Heart right ventricle (tissue), 16 donors: ENCODE results near the gene BPIFA3. TPM values are rescaled to one million over a fixed set of nuclear protein-coding genes. Genes with fewer than 3 reads are reported as not detected.

Source experiments
- ATAC-seq, 8 donors: fragments of 200-7000 bp; cut with Tn5 transposase; one replicate each; pipeline ENCODE4 v1.9.1; 2020; ENCODE audit warnings: mild to moderate bottlenecking in 8 of 8, moderate library complexity in 8 of 8, moderate number of reproducible peaks in 1 of 8
- DNase-seq, 2 donors: peaks; one replicate each; pipeline ENCODE4 v3.0.0-alpha.2; 2020
- H3K27ac ChIP-seq, 10 donors: fragments of 200-600 bp; sonication (generic) in 2 of 10; one replicate each; pipeline versions ENCODE4 v1.5.0 to v1.8.0; 2020 to 2022; ENCODE audit warnings: mild to moderate bottlenecking in 3 of 10
- H3K27me3 ChIP-seq, 7 donors: fragments of 200-600 bp; one replicate each; pipeline ENCODE4 v1.8.0; 2021 to 2022; ENCODE audit warnings: mild to moderate bottlenecking in 2 of 7
- H3K36me3 ChIP-seq, 9 donors: fragments of 200-600 bp; sonication (generic) in 1 of 9; one replicate each; pipeline versions ENCODE4 v1.5.0 to v1.8.0; 2020 to 2022; ENCODE audit warnings: mild to moderate bottlenecking in 2 of 9
- H3K4me1 ChIP-seq, 9 donors: fragments of 200-600 bp; sonication (generic) in 1 of 9; one replicate each; pipeline versions ENCODE4 v1.5.0 to v1.8.0; 2020 to 2022; ENCODE audit warnings: mild to moderate bottlenecking in 4 of 9
- H3K4me3 ChIP-seq, 10 donors: fragments of 200-600 bp; sonication (generic) in 2 of 10; one replicate each; pipeline versions ENCODE4 v1.5.0 to v1.8.0; 2020 to 2022; ENCODE audit warnings: mild to moderate bottlenecking in 7 of 10, moderate library complexity in 2 of 10
- H3K9me3 ChIP-seq, 11 donors: fragments of 200-600 bp in 10 of 11; sonication (generic) in 2 of 11; one replicate each; pipeline versions ENCODE4 v1.5.0 to v1.8.0; 2013 to 2022; ENCODE audit warnings: mild to moderate bottlenecking in 2 of 11, control low read depth in 1 of 11, moderate library complexity in 1 of 11
- WGBS, 2 donors: extraction: QIAGEN DNeasy Blood & Tissue Kit; methylation state at CpG; one replicate each; pipeline ENCODE4 v1.1.7; 2013; ENCODE audit warnings: inconsistent platforms in 1 of 2; 5-methylcytosine and 5-hydroxymethylcytosine counted together
- intact Hi-C, 10 donors: fragments of 100-400 bp; cut with DNase I; formaldehyde crosslinking; loops; one replicate each; pipeline versions ENCODE4 v1.11.1 to v1.14.2; 2022
- polyA plus RNA-seq, 2 donors: library from polyadenylated mRNA; stranded (reverse); fragments of 200-250 nt; gene quantifications; one replicate each; pipeline ENCODE4 v1.2.3, GENCODE V29; 2013
- total RNA-seq, 10 donors: library from RNA; stranded (reverse); fragmentation: NEBNext Ultra II Directional in 3 of 10; extraction: Animal tissue kit (Norgen Biotek cat#: 25700) in 3 of 10; gene quantifications; one replicate each; pipeline versions ENCODE4 v1.2.1 to v1.2.4, GENCODE V29; 2021 to 2023
- TF ChIP-seq, protein P1 (sequence below), 9 donors: fragments of 200-600 bp; sonication (generic) in 2 of 9; IDR thresholded peaks; one replicate each; pipeline versions ENCODE4 v1.5.0 to v1.8.0; 2021 to 2022; ENCODE audit warnings: antibody characterized with exemption in 9 of 9, mild to moderate bottlenecking in 5 of 9, moderate library complexity in 1 of 9
- donor health status: Arrhythmogenic right ventricular cardiomyopathy.
- donor health status: ischemic (EF 13 %, LVEDD 7.1; RV severe dilation, severe dysfunction).
- donor health status: healthy with polysubstance abuse.
- donor health status: DM: no; HTN: yes; CAD: no.
- donor health status: DM: no; HTN: no; CAD: no.
- donor health status: ischemic (EF 25% LVEDD 6.9; RV normal size, moderate dysfunction).
- donor health status: ischemic (EF 25% LVEDD 5.7; RV mildly dilated, moderate dysfunction).
- donor health status: healthy.
- donor health status: DM: yes; HTN: yes; CAD: no.
- donor health status: Ischemic cardiomyopathy.
- donor health status: ischemic (EF 35%, LVEDD 5.7; RV mildly dilated, moderate dysfunction).
- donor health status: nonischemic (EF 11% LVEDD 7.7; RV severe dilation, severe dysfunction).
- donor health status: DM: yes; HTN: yes; CAD: no.
- donor health status: PGD.
- donor health status: ischemic (EF 29% LVEDD 5.4; RV normal size, mild dysfunction).
- donor health status: nonischemic (EF 23%, LVEDD 6.1; RV moderate dilation, normal function).

Gene BPIFA3
- total and polyA plus RNA-seq, 12 donors: not detected

- Histone ChIP-seq H3K27ac (no peak overlapping the region), H3K27me3 (no peaks in the 10 kb centered on the region), H3K9me3 (no peaks in the 10 kb centered on the region), H3K4me3 (no peak overlapping the region), H3K4me1 (no peaks in the 10 kb centered on the region), H3K36me3 (no peaks in the 10 kb centered on the region)
- intact Hi-C loops: no loop called here
- 93% methylated on average over 1 of the region's 1 CpG for WGBS, 2 donors
- ATAC-seq: no peak
- TF ChIP-seq, protein P1, sequence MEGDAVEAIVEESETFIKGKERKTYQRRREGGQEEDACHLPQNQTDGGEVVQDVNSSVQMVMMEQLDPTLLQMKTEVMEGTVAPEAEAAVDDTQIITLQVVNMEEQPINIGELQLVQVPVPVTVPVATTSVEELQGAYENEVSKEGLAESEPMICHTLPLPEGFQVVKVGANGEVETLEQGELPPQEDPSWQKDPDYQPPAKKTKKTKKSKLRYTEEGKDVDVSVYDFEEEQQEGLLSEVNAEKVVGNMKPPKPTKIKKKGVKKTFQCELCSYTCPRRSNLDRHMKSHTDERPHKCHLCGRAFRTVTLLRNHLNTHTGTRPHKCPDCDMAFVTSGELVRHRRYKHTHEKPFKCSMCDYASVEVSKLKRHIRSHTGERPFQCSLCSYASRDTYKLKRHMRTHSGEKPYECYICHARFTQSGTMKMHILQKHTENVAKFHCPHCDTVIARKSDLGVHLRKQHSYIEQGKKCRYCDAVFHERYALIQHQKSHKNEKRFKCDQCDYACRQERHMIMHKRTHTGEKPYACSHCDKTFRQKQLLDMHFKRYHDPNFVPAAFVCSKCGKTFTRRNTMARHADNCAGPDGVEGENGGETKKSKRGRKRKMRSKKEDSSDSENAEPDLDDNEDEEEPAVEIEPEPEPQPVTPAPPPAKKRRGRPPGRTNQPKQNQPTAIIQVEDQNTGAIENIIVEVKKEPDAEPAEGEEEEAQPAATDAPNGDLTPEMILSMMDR (IDR thresholded peaks at IDR 0.05): no peak
- no peak for DNase-seq
These were observed 32.3 kb downstream of the BPIFA3 start for GRCh38 chr20:33249456-33249855.

- no peak overlapping the region for H3K4me3 ChIP-seq
- no peaks in the 10 kb centered on the region for H3K36me3 ChIP-seq
- H3K4me1 ChIP-seq: no peaks in the 10 kb centered on the region
- peaks cover 0 to 7% (median 0%) of the 10 kb centered on the region in 7 donors for H3K27me3 ChIP-seq
- no peak for ATAC-seq
- 42 to 52% methylated on average over 2 of the region's 2 CpGs for WGBS, 2 donors
- intact Hi-C loops: no loop called here
- DNase-seq: no peak
- TF ChIP-seq, protein P1 (IDR thresholded peaks at IDR 0.05): no peak
- peaks cover 0 to 5% (median 0%) of the 10 kb centered on the region in 11 donors for H3K9me3 ChIP-seq
- H3K27ac ChIP-seq: no peak overlapping the region
These were observed 33.5 kb downstream of the BPIFA3 start for GRCh38 chr20:33250666-33251065.

GRCh38 chr20:33251496-33251895 is 34.3 kb downstream of the BPIFA3 start:
- Histone ChIP-seq H3K9me3 (peaks cover 0 to 5% (median 0%) of the 10 kb centered on the region in 11 donors), H3K4me1 (no peaks in the 10 kb centered on the region), H3K4me3 (no peak overlapping the region), H3K27ac (no peak overlapping the region), H3K27me3 (peaks cover 0 to 7% (median 0%) of the 10 kb centered on the region in 7 donors), H3K36me3 (no peaks in the 10 kb centered on the region)
- TF ChIP-seq, protein P1 (IDR thresholded peaks at IDR 0.05): no peak
- 46 to 62% methylated on average over 3 of the region's 3 CpGs for WGBS, 2 donors
- intact Hi-C loops: no loop called here
- DNase-seq: no peak
- ATAC-seq: no peak

DNA sequence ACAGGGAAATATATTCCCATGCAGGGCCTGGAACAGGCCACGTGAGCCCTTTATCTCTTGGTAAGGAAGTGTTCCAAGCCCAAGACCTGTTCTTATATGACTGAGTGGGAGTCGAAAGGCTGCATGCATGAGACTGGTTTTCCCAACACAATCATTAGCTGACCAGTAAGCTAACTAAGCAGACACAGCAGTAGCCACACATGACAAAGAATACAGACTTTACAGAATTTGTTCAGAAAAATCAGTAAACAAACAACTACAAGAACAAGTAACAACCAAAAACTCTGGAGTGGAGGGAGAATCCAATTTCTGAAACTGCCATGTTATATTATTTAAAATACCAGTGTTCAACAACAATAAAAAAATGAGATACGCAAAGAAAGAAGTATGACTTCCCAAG is 35.3 kb downstream of the BPIFA3 start:
- TF ChIP-seq, protein P1 (IDR thresholded peaks at IDR 0.05): no peak
- WGBS, 2 donors: 63 to 71% methylated on average over 3 of the region's 3 CpGs
- H3K4me3 ChIP-seq: no peak overlapping the region
- intact Hi-C loops: no loop called here
- peaks cover 0 to 5% (median 0%) of the 10 kb centered on the region in 11 donors for H3K9me3 ChIP-seq
- H3K27me3 ChIP-seq: peaks cover 0 to 10% (median 0%) of the 10 kb centered on the region in 7 donors
- ATAC-seq (no peak), DNase-seq (no peak)
- H3K4me1 ChIP-seq: no peaks in the 10 kb centered on the region
- H3K27ac ChIP-seq: no peak overlapping the region
- H3K36me3 ChIP-seq: no peaks in the 10 kb centered on the region
